ENCODE data around the gene PEX26. TPM values are rescaled to one million over a fixed set of nuclear protein-coding genes. Genes with fewer than 3 reads are reported as not detected.

The PEX26 gene
- total and polyA plus RNA-seq, 9 donors: 9.8 to 19.6 (median 15.6) TPM

Other genes starting within 250 kb of the PEX26 start
- gene MICAL3, start 53.4 kb upstream of the PEX26 start, total RNA-seq: 21.9 TPM
- gene MICAL3, start 53.4 kb upstream of the PEX26 start, polyA plus RNA-seq (ENCODE audit: insufficient read depth in 1 of 8, insufficient read length in 8 of 8, low replicate concordance in 1 of 8): 10 to 100 TPM; 27.1 to 50.1 (median 33.5) TPM
- gene TUBA8, start 32.8 kb downstream of the PEX26 start, total RNA-seq: 28.2 TPM
- 10 to 100 TPM in 5 of 8 donors, 1 to 10 TPM in 3; 4.8 to 19.3 (median 12.7) TPM for gene TUBA8, start 32.8 kb downstream of the PEX26 start, polyA plus RNA-seq (ENCODE audit: insufficient read depth in 1 of 8, insufficient read length in 8 of 8, low replicate concordance in 1 of 8)
- gene USP18, start 72.2 kb downstream of the PEX26 start, total RNA-seq: 13.4 TPM
- gene USP18, start 72.2 kb downstream of the PEX26 start, polyA plus RNA-seq (ENCODE audit: insufficient read depth in 1 of 8, insufficient read length in 8 of 8, low replicate concordance in 1 of 8): 10 to 100 TPM; 10.7 to 16.7 (median 15.1) TPM